GM12865 (cell line): ENCODE results near the gene UBE2D4.
"Not testable (repeated sequence)": the region's sequence is repeated elsewhere in the genome, so short reads cannot be mapped to it uniquely, and the experiment has no call there.

Experiments used
- DNase-seq: peaks from one replicate; pipeline ENCODE4 v3.0.0; 2010; ENCODE audit warnings: low read depth
- H3K4me3 ChIP-seq: 2 replicates; pipeline ENCODE4 v1.5.1; 2011; ENCODE audit warnings: mild to moderate bottlenecking, low read depth, low read length, control low read depth
- TF ChIP-seq, protein P1 (sequence below): IDR thresholded peaks from 2 replicates; pipeline ENCODE4 v1.5.1; 2011; ENCODE audit warnings: low read length, control low read depth, low read depth, inconsistent platforms; ENCODE audit not compliant: insufficient read depth; ENCODE audit errors: missing control alignments

Gene UBE2D4

DNA sequence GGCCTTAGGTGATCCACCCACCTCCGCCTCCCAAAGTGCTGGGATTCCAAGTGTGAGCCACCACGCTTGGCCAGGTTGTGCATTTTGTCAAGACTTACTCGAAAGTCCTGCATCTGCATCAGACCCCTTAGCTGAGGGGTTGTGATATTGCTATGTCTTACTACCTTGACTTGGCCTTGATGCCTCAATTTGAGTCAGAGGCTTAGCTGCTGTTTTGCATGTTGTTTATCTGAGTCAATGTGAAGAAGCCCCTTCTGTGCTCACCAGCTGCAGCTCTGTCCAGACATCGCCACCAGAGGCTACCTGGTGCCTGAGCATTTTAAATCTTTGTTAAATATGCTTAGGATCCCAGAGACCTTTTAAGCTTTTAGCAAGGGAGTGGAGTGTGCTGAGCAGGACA is 18.1 kb downstream of the UBE2D4 start:
- DNase-seq: peak; percentile 58
- TF ChIP-seq, protein P1, sequence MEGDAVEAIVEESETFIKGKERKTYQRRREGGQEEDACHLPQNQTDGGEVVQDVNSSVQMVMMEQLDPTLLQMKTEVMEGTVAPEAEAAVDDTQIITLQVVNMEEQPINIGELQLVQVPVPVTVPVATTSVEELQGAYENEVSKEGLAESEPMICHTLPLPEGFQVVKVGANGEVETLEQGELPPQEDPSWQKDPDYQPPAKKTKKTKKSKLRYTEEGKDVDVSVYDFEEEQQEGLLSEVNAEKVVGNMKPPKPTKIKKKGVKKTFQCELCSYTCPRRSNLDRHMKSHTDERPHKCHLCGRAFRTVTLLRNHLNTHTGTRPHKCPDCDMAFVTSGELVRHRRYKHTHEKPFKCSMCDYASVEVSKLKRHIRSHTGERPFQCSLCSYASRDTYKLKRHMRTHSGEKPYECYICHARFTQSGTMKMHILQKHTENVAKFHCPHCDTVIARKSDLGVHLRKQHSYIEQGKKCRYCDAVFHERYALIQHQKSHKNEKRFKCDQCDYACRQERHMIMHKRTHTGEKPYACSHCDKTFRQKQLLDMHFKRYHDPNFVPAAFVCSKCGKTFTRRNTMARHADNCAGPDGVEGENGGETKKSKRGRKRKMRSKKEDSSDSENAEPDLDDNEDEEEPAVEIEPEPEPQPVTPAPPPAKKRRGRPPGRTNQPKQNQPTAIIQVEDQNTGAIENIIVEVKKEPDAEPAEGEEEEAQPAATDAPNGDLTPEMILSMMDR: no peak
- H3K4me3 ChIP-seq: no peak overlapping the region

DNA sequence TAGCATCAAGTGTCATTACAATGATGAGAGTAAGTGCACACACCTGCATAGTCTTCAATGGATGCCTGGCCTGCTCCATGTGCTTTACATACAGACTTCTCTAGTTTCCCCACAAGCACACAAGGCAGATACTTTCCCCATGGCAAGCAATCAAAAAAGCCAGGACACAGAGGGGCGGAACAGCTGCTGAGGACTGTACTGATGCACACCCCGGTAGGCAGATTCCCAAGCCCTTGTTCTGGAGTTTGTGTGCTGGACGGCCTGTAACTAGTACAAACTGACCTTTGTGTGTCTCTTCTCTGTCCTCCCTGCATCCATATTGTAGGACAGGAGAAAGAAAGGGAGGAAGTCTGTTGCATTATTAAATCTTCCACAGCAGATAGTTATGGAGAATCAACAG is 25.8 kb downstream of the UBE2D4 start:
- no peak overlapping the region for H3K4me3 ChIP-seq
- no peak for DNase-seq
- TF ChIP-seq, protein P1: no peak

DNA sequence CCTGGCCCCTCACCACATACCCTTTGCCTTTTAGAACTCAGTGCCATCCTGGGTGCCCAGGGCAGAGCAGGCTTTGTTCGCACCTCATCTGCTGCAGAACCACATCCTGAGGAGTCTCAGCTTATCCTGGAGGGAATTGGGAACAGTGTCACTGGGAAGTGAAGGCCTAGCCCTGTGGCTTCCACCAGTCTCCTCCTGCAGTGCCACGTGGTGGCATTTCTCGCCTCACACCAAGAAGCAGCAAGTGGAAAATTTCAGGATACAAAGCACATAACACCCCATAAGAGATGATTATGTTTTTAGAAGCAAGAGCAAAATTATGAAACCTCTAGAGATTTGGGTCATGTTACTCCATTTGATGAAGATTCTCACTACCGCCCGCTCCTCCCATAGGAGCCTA is 26.8 kb downstream of the UBE2D4 start:
- no peak for DNase-seq
- H3K4me3 ChIP-seq: no peak overlapping the region
- TF ChIP-seq, protein P1: no peak

DNA sequence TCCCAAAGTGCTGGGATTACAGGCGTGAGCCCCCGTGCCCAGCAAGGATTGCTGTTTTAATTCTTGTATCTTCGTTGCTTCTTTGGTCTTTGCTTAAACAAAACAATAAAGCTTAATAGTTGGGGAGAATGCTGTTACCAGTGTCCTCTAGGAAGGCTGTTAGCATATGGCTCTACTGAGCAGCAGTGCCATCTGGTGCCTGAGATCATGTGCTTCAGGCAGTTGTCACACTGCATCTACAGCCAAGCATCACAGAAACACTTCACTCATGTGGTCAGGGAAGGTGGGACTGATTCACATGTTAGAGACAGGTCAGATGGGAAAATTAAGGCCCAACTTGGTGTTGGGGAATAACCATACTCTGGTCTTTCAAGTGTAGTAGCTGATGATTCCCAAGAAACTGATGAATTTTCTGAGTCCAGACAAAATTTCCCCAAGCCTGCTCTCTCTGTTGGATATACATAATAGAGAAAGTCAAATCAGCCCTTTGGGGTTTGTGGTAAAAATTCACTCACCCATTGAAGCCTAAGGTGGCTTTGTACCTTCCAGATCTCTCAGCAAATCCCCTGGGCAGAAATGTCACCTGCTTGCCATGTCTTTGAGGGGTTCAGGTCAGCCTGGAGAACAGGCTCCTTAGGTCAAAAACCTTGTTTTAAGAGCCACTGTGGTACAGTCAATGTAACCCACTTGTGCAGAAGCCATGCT is 28.4 kb downstream of the UBE2D4 start:
- TF ChIP-seq, protein P1: peak; percentile 47
- peak; percentile 60 for DNase-seq
- no peak overlapping the region for H3K4me3 ChIP-seq

DNA sequence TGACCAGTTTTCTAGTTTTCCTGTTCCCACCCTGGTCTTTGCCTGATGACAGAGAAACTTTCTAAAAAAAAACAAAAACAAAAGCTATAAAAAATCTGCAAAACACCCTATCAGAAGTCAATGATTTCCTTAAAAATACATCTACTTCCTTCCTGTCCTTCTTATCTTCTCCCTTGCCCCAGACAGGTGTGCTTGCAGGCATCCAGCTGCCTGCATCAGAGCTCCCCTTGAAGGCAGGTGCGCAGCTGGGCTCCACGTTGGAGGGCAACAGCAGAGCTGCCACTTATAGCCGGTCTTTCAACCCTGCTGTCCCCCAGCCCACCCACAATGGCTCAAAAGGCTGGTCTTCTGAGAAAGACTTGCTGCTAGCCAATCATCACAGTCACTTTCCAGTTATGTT is 29.8 kb downstream of the UBE2D4 start:
- no peak overlapping the region for H3K4me3 ChIP-seq
- TF ChIP-seq, protein P1: no peak
- DNase-seq: no peak

DNA sequence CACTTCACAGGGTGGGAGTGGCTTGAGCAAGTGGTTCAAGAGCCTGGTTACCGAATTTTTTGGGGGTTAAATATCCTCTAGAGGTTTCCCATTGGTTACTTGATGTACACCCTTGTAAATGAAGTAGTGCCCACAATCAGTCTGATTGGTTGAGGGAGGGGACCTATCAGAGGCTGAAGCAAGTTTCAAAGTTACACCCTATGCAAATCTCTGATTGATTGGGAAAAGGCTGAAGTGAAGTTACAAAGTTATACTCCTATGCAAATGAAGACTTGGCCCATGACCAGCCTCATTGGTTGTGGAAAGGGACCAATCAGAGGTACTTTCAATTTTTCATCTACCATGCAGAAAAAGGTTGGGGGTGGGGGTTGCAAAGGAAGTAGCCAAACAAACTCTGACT is 34.7 kb downstream of the UBE2D4 start:
- TF ChIP-seq, protein P1: no peak
- DNase-seq: no peak
- no peak overlapping the region for H3K4me3 ChIP-seq

DNA sequence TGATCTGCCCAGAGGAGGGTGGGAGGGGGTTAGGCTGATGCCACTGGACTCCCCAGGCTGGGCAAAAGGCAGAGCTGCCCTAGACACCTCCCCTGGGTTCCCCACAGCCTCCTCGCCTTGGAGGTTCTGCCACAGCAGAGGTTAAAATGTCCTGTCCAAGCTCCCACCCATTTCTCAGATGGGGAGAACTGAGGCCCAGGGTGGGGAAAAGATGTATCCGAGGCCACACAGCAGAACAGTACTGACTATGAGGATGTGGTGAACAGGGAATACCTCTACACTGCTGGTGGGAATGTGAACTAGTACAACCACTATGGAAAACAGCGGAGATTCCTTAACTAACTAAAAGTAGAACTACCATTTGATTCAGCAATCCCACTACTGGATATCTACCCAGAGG is 40.2 kb downstream of the UBE2D4 start:
- H3K4me3 ChIP-seq, DNase-seq: not testable (repeated sequence)

DNA sequence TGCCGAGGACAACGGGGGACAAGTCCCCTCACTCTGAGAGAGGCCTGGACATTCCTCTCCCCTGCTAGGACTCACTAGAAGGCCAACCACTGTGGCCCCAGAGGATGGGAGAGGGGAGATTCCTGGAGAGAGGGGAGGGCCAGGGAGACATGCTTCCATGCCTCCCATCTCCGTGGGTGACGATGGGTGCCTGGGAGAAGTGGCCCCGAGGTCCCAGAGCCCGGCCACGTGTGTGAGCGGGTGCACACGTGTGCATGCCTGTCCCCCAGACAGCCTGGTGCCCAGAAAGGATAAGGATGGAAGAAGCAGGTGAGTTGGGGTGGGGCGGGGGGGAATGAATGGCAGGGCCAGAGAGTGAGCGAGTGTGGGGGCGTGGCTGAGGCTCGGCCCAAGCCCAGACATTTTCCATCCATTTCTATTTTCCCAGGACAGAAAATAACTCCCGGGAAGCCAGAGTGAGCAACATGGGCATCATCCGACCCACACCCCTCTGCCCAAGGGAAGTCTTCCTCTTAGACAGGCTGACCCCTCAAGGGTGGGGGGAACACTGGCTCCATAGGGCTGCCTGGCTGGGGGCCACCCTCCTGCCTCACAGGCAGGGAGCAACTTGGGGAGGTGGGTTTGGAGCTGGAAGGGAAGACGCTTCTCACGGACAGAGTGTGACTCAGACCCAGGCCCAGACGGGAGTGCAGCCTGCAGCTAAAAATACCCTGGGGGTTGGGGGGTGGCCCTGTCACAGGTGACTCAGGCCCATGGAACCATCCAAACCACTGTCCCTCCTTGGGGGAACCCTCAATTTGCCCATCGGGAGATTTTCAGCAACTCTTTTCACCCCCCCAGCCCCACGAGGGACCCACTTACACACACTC is 42.2 kb downstream of the UBE2D4 start:
- DNase-seq, H3K4me3 ChIP-seq: not testable (repeated sequence)

DNA sequence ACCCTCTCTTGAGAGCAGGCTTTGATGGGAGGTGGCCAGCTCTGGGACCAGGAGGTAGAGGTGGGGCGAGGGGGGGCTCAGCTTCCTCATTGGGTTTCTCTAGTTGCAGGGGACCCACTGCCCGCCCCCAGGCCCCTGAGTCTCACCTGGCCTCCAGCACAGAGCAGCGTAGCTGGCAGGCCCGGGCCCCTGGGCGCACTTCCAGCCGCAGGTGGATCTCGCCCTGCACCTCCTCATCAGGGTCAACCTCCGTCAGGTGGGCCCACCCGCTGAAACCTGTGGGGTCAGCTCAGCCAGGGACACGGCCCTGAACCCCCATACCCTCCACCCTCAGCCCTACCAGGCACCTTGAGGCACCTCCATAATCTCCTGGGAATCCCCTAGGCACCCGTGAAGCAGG is 43.4 kb downstream of the UBE2D4 start:
- DNase-seq, H3K4me3 ChIP-seq: not testable (repeated sequence)

DNA sequence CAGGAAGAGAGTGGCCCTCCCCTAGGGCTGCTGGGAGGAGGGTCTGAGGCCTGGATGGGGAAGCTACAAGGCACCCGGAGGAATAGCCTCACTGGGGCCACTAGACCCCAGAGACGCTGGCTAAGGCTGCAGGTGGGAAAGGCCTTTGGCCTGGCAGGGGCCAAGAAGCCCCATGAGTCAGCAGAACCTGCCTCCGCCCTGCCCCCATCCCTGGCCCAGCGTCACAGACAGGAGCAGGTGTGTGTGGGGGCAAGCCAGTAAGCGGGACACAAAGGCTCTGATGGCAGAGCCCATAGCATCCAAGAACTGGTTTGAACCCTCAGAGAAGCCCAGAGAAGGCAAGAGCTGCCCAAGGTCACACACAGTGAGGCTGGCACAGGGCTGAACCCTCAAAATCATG is 44.5 kb downstream of the UBE2D4 start:
- not testable (repeated sequence) for DNase-seq, H3K4me3 ChIP-seq

DNA sequence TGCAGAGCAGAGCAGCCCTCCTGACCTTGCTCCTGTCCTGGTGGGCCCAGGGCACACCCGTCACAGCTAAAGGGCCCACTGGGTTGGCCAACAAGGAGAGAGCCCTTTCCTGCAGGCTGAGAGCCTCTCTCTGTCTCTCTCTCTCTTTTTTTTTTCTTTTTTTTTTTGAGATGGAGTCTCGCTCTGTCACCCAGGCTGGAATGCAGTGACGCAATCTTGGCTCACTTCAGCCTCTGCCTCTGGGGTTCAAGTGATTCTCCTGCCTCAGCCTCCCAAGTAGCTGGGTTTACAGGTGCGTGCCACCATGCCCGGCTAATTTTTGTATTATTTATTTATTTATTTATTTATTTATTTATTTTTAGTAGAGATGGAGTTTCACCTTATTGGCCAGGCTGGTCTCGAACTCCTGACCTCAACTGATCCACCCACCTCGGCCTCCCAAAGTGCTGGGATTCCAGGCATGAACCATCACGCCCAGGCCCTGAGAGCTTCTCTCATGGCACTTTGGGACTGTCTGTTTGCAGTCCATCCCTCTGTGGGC is 47.9 kb downstream of the UBE2D4 start:
- not testable (repeated sequence) for H3K4me3 ChIP-seq

More for the DNA sequence above, 47.9 kb downstream of the UBE2D4 start:
- DNase-seq: not testable (repeated sequence)
